Measurements from ENCODE around the gene ATP8A2.

DNA sequence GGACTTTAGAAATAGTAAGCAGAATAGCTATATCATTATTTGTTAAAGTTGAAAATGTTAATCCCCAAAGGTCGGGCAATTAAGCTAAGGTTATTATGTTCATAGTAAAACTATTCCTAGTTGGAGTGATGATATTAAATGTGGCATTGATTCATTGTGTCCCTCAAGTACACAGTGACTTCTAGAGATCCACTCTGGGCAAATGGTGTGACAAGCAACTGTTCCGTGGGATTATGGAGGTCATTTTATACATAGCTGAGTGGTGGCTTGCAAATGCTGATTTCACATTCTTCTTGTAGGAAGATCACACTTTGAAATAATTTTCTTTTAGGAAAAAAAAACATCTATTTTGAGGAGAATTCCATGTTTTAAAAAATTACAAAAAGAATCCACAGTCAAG lies 317.8 kb downstream of the ATP8A2 start:
- TF ChIP-seq, protein P1, sequence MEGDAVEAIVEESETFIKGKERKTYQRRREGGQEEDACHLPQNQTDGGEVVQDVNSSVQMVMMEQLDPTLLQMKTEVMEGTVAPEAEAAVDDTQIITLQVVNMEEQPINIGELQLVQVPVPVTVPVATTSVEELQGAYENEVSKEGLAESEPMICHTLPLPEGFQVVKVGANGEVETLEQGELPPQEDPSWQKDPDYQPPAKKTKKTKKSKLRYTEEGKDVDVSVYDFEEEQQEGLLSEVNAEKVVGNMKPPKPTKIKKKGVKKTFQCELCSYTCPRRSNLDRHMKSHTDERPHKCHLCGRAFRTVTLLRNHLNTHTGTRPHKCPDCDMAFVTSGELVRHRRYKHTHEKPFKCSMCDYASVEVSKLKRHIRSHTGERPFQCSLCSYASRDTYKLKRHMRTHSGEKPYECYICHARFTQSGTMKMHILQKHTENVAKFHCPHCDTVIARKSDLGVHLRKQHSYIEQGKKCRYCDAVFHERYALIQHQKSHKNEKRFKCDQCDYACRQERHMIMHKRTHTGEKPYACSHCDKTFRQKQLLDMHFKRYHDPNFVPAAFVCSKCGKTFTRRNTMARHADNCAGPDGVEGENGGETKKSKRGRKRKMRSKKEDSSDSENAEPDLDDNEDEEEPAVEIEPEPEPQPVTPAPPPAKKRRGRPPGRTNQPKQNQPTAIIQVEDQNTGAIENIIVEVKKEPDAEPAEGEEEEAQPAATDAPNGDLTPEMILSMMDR (conservative IDR thresholded peaks at IDR 0.05): no peak
- TF ChIP-seq EZH2 (IDR thresholded peaks at IDR 0.05; ENCODE audit: low read depth): no peak
